ENCODE results near the gene DDX51.

Gene DDX51

GRCh38 chr12:132178801-132179401, 34.8 kb upstream of the DDX51 start:
- peak overlapping the region; percentile 44 for H3K27ac ChIP-seq (replicated peaks)
- DNase-seq (ENCODE audit: low read depth in 1 of 2, low spot score in 1 of 2) = no peak
- no peaks in the 10 kb centered on the region for H3K27me3 ChIP-seq (ENCODE audit: insufficient read depth, poor library complexity, severe bottlenecking)
- H3K4me3 ChIP-seq (replicated peaks; ENCODE audit: insufficient read depth, low read length) = no peak overlapping the region
- TF ChIP-seq SPI1 (IDR thresholded peaks at IDR 0.05; ENCODE audit: borderline replicate concordance, low read depth) (no peak), CTCF (IDR thresholded peaks at IDR 0.05; ENCODE audit: insufficient read depth, low read length) (no peak), POLR2AphosphoS5 (IDR thresholded peaks at IDR 0.05; ENCODE audit: low read depth) (no peak), REST (IDR thresholded peaks at IDR 0.05; ENCODE audit: insufficient replicate concordance, low read depth) (no peak), GABPA (IDR thresholded peaks at IDR 0.05; ENCODE audit: low read depth) (no peak)

- peak; percentile 81 for TF ChIP-seq SPI1 (IDR thresholded peaks at IDR 0.05; ENCODE audit: borderline replicate concordance, low read depth)
- no peak for TF ChIP-seq GABPA (IDR thresholded peaks at IDR 0.05; ENCODE audit: low read depth)
- TF ChIP-seq REST (IDR thresholded peaks at IDR 0.05; ENCODE audit: insufficient replicate concordance, low read depth) = peak; percentile 23
- TF ChIP-seq POLR2AphosphoS5 (IDR thresholded peaks at IDR 0.05; ENCODE audit: low read depth) = peak; percentile 60
- no peak for TF ChIP-seq CTCF (IDR thresholded peaks at IDR 0.05; ENCODE audit: insufficient read depth, low read length)
- Histone ChIP-seq H3K4me3 (replicated peaks; ENCODE audit: insufficient read depth, low read length) (peak overlapping the region; percentile 7; the same call in 1 of the 2 replicates), H3K27me3 (ENCODE audit: insufficient read depth, poor library complexity, severe bottlenecking) (no peaks in the 10 kb centered on the region), H3K27ac (replicated peaks) (peak overlapping the region; percentile 44)
- DNase-seq (ENCODE audit: low read depth in 1 of 2, low spot score in 1 of 2) = peak; percentile 35 to 60
Measured at GRCh38 chr12:132178316-132178715, 34.2 kb upstream of the DDX51 start.

- TF ChIP-seq POLR2AphosphoS5 (IDR thresholded peaks at IDR 0.05; ENCODE audit: low read depth) (no peak), SPI1 (IDR thresholded peaks at IDR 0.05; ENCODE audit: borderline replicate concordance, low read depth) (no peak), REST (IDR thresholded peaks at IDR 0.05; ENCODE audit: insufficient replicate concordance, low read depth) (no peak), GABPA (IDR thresholded peaks at IDR 0.05; ENCODE audit: low read depth) (no peak), CTCF (IDR thresholded peaks at IDR 0.05; ENCODE audit: insufficient read depth, low read length) (no peak)
- Histone ChIP-seq H3K27ac (replicated peaks) (no peak overlapping the region), H3K27me3 (ENCODE audit: insufficient read depth, poor library complexity, severe bottlenecking) (no peaks in the 10 kb centered on the region), H3K4me3 (replicated peaks; ENCODE audit: insufficient read depth, low read length) (no peak overlapping the region)
- DNase-seq (ENCODE audit: low read depth in 1 of 2, low spot score in 1 of 2) = no peak
Measured at GRCh38 chr12:132176920-132177551, 32.9 kb upstream of the DDX51 start.
